ENCODE results near the gene BDH1.
"Not testable (repeated sequence)": the region's sequence is repeated elsewhere in the genome, so short reads cannot be mapped to it uniquely, and the experiment has no call there.

The BDH1 gene, protein sequence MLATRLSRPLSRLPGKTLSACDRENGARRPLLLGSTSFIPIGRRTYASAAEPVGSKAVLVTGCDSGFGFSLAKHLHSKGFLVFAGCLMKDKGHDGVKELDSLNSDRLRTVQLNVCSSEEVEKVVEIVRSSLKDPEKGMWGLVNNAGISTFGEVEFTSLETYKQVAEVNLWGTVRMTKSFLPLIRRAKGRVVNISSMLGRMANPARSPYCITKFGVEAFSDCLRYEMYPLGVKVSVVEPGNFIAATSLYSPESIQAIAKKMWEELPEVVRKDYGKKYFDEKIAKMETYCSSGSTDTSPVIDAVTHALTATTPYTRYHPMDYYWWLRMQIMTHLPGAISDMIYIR

DNA sequence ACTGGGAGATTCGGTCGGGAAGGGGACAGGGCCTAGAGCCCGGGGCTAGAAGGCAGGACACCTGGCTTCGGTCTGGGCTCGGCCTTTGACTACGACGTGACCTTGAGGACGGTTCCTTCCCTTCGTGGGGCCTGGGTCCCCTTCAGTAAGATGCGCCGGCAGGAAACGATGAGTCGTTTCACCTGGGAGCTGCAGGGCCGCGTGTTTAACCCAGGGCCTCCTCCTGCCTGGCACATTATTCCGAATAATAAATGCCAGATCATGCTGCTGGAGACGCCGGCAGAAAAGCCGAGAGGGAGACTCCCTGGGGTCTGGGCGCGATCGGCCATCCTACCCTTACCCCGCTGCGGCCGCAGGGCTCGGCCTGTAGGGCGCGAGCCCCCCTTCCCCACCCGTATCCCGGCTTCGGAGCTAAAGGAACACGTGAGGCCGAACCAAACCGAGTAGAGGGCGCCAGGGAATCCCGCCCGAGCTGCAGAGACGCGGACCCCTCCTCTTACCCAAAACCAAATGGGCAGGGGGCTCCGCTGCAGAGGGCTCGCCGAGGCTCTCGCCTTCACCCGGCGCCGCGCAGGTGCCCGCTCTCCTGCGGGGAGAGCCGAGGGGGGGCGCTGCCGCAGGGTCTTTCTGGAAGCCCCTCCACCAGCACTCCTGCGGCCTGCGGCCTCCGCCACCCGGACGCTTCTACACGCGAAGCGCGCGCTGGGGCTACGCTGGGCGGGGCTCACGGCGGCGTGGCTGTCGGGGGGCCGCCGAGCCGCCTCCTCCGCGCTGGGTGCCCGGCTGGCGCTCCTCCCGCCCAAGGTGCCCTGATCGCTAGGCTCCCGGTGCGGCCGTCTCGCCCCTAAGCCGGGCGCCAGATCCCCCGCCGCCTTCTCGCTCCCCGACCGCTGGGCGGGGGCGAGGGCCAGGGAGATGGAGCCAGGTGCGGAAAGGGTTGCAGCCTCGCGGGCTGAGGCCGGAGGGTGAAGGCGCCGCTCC, at the start of gene BDH1:
Gene BDH1 (minus strand): TSS at position 688 of the 981 bp plus-strand sequence. CDS start 9,525 bp downstream, outside the sequence.
- peak; percentile 75 for DNase-seq

DNA sequence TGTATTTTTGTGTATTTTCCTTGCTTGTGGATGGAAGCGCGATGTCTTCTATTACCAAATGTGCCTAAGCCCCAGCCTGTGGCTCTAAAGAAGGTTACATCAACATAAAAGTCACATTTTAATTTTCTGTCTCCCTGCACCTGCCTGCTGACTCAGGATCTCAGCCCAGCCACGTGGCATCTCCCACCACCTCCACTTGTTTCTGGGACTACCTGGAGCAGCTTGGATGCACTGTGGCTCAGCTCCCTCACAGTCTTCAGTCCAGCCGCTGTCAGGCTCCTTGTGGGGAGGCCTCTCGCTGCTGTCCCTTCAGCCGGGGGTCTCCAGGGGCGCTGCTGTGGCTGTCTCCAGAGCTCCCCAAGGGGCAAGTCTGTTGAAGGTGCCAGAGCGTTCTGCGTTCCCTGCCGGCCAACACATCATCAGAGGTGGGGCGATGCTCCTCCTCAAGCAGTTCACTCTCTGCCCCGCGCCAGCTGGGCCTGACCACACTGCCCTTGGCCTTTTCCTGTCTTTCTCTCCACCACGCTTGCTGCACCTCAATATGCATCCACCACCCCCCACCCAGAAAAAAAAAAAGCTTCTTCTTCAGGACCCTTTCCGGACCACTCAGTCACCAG, 47.7 kb upstream of the BDH1 start:
- DNase-seq: no peak

DNA sequence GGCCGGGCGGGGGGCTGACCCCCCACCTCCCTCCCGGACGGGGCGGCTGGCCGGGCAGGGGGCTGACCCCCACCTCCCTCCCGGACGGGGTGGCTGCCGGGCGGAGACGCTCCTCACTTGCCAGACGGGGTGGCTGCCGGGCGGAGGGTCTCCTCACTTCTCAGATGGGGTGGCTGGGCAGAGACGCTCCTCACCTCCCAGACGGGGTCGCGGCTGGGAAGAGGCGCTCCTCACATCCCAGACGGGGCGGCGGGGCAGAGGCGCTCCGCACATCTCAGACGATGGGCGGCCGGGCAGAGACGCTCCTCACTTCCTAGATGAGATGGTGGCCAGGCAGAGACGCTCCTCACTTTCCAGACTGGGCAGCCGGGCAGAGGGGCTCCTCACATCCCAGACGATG, 46.6 kb upstream of the BDH1 start:
- DNase-seq: not testable (repeated sequence)

DNA sequence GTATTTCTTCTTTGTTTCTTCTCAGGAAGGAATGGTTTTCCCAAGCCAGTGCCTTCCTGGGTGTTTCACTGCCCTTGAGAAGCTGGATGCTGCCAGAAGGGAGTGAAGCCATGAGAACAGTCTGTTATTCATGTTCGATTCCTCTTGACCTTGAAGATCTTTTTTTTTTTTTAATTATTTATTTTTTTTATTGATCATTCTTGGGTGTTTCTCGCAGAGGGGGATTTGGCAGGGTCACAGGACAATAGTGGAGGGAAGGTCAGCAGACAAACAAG, 45.7 kb upstream of the BDH1 start:
- DNase-seq: not testable (repeated sequence)

DNA sequence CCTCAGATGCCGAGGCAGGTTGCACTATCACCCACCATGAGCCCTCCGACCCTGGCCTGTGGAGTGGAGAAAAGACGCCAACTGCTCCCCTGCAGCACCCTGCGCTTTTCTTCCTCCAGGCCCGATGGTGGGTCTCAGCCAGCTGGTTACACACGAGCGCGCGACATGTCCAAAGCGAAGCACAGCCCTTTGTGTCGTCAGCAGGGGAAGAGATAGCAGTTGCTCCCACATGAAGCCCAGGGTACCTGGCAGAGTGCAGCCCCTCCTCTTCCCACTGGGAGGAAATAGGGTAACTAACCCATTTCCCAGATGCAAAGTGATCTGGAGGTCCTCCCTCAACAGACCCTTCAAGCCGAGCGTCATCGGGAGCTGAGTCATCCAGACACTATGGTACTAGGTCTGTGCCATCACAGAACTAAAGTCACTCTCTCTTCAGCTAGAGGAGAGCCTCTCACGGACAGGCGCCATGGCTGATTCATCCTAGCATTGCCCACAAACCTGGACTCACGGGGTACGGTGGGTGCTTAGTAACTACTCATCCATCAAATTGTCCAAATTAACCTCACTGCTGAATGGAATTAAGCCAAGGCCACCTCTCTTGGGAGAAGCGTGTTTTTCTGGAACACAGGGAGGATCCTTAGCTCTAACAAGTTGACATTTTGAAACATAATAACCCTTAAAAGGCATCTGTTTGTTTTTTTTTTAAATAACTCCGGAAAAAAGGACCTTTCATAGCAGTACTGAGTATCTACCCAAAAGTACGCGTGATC, 45.2 kb upstream of the BDH1 start:
- DNase-seq: no peak

DNA sequence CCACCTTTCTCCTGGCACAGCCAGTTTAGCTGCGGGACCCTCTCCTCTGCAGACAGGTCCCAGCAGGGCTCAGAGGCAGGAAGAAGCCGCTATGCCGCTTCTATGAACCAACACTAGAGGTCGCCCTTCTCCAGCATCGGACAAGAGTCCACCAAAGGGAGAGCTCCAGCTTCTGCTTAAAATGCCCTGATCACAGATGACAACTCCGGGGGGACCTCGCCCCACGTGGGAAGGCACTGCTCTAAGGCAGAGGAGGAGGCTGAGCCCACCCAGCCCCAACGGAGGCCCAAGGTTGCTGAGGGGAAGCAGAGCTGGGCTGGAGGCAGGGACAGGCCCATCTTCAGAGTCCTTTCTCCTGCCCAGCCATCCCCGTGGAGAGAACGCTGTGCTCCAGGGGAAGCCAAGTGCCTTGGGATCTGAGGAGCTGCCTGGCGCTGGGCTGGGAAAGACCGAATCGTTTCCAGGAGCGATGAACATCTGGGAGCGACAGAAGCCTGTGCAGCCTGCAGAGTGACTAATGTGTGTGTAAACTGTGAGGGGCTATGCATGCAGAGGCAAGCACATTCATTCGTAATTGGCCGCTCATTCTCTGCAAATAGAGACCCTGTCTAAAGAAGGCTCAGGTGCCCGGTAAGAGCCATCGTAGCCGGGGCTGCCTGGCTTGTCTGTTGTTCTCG, 43.5 kb upstream of the BDH1 start:
- no peak for DNase-seq

DNA sequence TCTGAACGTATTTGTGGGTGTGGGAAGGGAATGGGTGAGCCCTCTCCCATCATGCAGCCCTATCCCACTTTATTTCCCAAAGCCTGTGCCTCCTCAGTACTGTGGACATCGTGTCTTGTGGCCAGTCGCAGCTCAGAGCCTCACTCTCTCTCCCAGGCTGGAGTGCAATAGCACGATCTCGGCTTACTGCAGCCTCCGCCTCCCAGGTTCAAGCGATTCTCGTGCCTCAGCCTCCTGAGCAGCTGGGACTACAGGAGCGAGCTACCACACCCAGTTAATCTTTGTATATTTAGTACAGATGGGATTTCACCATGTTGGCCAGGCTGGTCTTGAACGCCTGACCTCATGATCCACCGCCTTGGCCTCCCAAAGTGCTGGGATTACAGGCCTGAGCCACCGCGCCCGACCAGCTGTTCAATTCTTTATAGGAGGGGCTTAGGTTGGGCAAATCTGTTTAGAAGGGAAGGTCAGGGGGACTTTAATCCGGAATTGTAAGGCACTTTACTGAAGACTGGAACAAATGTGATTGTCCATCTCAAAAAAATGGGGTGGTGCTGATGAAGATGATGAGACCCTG, 42.7 kb upstream of the BDH1 start:
- DNase-seq: no peak

DNA sequence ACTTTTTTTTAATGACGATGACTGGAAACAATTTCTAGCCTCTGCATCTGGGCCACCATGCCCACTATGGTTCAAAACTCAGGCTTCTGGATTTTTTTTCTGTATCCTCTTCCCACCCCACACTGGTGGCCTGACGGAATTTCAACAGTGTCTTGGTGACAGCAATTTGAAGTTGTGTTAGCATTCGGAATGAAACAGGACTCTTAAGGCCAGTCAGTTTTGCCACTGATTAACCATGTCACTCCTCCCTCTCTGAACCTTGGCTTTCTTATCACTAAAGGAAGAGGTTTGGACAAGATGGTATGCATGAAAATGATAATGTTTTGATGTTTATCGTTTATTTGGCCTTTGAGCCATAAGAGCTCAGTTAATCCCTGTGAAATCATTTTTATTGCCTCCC, 41.6 kb upstream of the BDH1 start:
- DNase-seq: no peak

DNA sequence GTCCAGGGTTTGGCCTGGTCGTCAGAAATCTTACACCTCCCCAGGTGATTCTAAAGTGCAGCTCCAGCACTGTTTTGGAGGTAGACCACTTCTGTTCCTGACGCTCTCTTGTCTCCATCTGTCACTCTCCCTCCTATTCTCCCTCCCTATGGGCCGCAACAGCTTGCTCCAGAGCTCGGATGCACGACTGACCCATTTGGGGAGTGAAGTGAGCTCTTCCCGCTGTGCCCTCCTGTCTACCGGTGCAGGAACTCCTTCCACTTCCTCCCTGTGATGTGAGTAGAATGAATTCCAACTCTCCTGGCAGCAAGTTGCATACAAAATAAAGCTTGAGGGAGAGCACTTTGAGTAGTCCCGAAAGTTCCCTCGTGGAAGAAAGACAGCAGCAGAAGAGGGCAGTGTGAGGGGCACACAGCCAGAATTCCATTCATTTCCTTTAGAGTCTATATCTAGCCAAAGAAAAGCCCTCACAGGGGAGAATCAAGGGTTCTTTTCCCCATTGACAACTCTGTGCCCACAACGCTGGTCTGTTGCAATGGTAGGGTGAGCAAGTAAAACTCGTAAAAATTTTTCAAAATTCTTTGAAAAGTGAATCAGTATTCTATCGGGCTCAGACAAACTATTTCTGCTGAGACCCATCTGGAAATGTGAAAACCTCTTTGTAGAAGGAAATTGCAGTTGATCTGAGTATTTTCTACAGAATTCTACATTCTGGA, 39.9 kb upstream of the BDH1 start:
- DNase-seq: no peak

DNA sequence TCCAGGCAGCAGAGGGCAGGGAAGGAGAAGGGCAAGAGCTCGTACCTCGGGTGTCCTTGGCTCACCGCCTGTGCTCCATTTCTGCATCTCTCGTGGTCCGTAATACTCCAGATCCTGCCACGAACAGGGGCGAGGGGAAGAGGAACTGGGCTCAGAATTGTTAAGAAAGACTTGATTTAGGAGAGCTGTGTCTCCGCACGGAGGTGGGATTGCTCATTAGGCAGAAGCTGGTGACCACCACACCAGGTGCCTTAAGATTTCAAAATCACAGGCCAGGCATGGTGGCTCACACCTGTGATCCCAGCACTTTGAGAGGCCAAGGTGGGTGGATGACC, 37.2 kb upstream of the BDH1 start:
- no peak for DNase-seq

DNA sequence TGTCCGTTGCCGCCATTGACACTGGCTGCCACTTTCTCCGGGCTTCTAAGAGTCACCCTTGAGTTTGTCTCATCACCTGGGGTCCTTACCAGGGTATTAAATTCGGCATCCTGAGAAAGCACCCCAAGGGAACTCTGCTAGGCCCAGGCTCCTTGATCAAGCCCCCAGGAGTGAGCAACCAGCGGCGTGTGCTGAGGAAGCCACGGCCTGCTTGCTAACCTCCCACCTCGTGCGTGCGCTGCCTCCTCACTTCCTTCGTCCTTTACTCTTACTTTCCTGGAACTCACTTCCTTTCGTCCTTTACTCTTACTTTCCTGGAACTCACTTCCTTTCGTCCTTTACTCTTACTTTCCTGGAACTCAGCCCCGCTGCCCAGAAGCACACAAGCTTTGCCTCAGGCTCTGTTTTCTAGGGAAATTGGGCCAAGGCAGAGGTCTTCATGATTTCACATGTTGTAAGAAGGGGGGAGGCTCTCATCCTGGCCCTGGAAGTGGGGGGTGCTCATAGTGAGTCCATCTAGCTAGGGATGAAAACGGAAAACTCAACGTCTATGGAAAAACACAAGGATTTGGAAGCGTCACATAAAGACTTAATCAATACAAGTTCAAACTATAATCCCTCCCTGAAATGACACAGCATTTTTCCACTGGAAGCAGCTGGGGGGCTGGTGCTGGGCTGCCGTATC, 36.7 kb upstream of the BDH1 start:
- no peak for DNase-seq

DNA sequence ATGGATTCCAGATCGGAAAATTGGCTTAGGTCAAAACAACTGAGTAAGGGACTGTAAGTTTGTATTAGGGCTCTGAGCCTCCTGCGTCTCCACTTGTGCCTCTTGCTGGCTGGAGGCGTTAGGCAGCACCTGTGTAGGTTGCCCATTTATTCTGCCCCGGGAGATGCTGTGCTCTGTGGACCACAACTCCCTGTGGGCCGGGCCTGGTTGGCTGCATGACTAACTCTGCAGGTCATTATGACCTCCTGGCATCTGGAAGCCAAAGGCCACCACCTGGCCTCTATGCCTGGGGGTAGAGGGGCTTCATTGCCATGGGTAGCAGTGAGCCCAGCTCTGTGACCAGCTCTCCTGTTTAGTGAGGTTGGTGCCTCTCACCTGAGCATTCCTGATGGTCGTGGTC, 36.0 kb upstream of the BDH1 start:
- DNase-seq: no peak

DNA sequence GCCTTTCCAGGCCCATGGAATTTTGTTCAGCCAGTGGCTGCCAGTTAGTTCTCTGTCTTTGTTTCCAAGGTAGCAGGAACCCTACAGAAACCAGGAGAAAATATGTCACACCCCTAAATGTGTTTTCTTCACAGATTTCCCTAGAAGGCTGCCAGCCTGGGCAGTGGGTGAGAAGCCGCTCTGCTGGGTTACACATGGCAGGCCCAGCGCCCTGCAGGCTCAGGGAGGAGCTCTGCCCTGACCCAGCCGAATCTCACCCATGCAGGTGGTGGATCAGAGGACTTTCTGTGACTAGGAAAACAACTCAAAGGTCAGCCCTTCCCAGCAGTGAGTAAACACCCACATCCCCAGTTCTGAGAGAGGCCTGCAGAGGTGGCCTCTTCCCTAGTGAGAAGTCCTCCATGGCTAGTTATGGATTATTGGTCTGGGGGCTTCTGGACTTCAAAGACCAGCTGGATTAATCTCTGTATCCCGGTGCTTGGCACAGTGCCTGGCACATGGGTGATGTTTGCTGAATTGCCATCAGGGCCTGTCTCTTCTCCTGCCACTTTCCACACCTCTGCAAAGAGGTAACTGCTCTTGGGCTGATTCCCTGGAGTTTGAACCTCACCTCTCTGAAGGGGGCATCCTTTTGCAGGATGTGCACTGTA, 34.7 kb upstream of the BDH1 start:
- no peak for DNase-seq

DNA sequence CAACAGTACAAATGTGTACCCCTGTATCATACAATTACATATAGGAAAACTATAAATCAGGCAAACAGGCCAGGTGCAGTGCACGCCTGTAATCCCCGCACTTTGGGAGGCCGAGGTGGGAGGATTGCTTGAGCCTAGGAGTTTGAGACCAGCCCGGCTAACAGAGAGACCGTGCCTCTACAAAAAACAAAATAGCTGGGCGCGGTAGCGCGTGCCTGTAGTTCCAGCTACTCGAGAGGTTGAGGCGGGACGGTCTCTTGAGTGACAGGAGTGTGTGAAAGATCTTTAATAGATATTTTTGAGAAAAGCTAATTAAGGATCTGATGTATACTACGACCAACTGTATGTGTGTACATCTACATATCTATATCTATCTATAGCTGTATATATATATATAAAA, 33.8 kb upstream of the BDH1 start:
- DNase-seq: no peak

DNA sequence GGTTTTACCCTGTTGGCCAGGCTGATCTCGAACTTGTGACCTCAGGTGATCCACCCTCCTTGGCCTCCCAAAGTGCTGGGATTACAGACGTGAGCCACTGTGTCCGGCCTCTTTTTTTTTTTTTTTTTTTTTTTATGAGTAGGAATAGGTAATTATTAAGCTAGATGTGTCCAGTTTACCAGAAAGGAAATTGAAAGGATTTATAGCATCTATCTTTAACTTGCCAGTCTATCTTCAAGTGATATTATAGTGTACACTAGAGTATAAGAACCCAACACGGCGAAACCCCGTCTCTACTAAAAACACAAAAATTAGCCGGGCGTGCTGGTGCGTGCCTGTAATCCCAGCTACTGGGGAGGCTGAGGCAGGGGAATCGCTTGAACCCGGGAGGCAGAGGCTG, 31.0 kb upstream of the BDH1 start:
- not testable (repeated sequence) for DNase-seq

DNA sequence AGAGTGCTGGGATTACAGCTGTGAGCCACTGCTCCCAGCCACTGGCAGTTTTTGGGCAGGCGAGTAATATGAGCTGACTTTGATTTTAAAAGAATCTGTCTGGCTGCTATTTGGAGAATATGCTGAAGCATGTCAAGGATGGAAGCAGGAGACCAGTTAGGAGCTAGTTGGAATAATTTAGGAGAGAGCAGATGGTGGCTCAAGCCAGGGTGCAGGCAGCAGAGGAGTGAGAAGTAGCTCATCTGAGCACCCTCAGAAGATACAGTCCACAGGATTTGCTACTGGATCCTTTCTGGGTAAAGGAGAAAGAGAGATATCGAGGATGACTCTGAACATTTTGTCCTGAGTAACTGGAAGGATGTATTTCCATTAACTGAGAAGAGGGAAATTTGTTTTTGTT, 30.4 kb upstream of the BDH1 start:
- no peak for DNase-seq

DNA sequence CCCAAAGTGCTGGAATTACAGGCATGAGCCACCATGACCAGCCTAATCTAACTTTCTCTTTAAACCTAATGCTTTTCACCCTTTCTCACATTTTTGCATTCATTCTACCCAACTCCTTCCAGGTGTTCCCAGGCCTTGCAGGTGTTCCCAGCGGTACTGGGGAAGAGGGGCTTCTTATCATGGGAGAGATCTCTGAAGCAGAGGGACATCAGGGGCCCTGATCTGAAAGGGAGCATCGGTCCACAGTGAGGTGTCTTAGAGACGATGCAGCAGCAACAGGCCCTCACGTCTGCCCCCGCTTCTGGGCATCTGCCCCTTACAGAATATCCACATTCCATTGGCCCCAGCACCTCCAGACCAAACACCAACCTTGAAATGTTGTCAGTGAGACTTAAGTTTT, 29.0 kb upstream of the BDH1 start:
- DNase-seq: no peak

DNA sequence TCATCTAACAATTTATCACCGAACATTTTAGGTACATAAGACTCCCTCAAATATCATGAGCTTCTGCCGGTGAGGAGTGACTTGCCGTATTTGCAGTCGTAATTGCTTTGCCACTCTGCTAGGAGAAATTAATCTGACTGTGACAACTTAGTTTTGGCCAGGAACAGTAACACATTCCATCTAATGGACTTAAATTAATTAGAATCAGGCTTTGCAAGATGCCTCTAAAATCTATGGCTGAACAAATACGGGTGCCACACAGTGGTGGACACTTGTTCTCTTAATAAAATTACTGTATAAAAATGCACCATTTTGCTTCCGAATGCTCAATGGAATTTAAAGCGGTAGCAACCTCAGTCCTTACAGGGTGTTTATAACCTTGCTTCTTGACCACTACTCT, 27.6 kb upstream of the BDH1 start:
- DNase-seq: no peak

DNA sequence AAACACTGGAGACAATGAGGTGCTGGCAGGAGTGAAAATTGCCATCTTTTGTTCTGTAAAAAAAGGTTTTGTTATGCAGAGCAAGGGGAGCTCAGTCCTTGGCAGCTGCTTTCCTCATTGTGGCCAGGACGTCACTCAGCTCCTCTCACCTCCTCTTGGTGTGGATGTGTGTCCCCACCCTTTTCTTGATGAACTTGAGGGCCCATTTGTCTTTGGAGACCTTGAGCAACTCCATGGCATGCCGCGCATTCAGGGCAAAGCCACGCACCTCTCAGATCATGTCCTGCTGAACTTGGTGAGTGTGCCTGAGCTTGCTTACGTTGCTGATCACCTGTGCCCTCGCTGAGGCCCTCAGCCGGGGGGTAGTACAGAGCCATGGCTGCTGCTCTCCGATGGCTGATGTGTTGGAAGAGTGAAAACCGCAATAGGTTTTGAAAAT, 24.5 kb upstream of the BDH1 start:
- no peak for DNase-seq

DNA sequence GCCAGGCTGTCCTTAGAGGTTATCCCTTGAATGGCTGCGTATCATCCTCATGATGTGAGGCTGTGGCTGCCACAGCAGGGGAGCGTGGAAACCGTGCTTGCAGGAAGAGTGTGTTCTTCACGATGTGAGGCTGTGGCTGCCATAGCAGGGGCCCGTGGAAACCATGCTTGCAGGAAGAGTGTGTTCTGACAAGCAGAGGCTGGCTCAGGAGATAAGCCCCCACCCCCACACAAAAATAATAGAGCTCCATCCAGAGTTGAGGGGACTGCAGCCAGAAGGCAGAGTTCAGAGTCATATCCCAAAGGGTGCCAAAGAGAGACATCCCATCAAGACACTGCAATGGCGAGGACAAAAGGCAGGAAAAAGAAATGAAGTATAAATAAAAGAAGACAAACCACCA, 22.6 kb upstream of the BDH1 start:
- no peak for DNase-seq
